ENCODE data around the gene GRIK4. TPM values are rescaled to one million over a fixed set of nuclear protein-coding genes. Genes with fewer than 3 reads are reported as not detected.

GRIK4 gene
- total and polyA plus RNA-seq, 2 donors (not counting 3 experiments of a cell fraction or from before 2014, with no cell fraction given), result 0.81 to 1.6 TPM

DNA sequence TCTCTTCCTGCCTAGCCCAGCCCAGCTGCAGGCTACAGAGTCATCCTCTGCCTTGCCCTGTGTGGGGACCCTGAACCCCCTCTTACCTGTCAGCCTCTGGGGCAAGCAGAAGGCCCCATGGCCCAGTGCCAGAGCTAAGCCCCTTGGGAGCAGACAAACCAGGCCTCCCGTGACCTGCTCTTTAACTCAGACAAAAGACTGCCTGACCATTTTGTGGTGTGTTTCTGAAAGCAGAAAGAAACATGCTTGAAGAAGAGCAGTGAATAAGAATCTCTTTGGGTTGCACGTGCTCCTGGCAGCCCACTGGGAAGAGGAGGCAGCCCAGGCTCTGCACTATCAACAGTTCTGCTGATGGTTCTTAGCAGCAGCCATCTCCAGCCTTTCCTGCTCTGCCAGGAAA lies 118.6 kb downstream of the GRIK4 start:
- ChIA-PET POLR2A (no interaction called here), CTCF (interaction anchor here (0.8 to 2.3 kb wide), 3 partner anchors 30 to 119 kb away, joined by 3 to 6 read pairs (median 3); partner anchors contain the start of gene GRIK4)
- H3K9ac ChIP-seq (replicated peaks; ENCODE audit: extremely low read depth, insufficient read depth, low read length), result no peak overlapping the region
- TF ChIP-seq FOS (IDR thresholded peaks at IDR 0.05; ENCODE audit: borderline replicate concordance, insufficient read depth, low read length) (no peak), POLR2AphosphoS5 (IDR thresholded peaks at IDR 0.05; ENCODE audit: insufficient read depth, low read depth, low read length) (no peak), GATA2 (IDR thresholded peaks at IDR 0.05; ENCODE audit: insufficient read depth, insufficient read length, low read depth, low read length) (no peak), CTCF (IDR thresholded peaks at IDR 0.05; ENCODE audit: extremely low read depth in 1 of 2, insufficient read depth in 1 of 2, low read depth in 1 of 2, low read length in 2 of 2) (no peak), EZH2 (IDR thresholded peaks at IDR 0.05; ENCODE audit: borderline replicate concordance, low read depth, low read length, severe bottlenecking) (no peak), JUN (IDR thresholded peaks at IDR 0.05; ENCODE audit: borderline replicate concordance, insufficient read depth, insufficient read length, low read depth) (no peak), POLR2A (IDR thresholded peaks at IDR 0.05; ENCODE audit: low read depth, low read length) (no peak), MYC (IDR thresholded peaks at IDR 0.05; ENCODE audit: low read depth, low read length) (no peak)
- TF ChIP-seq, protein P1, sequence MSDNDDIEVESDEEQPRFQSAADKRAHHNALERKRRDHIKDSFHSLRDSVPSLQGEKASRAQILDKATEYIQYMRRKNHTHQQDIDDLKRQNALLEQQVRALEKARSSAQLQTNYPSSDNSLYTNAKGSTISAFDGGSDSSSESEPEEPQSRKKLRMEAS (IDR thresholded peaks at IDR 0.05; ENCODE audit: insufficient read depth, insufficient read length), result no peak
- no peak overlapping the region for H3K4me2 ChIP-seq (ENCODE audit: insufficient read depth, low read length)
- no peaks in the 10 kb centered on the region for H3K36me3 ChIP-seq (ENCODE audit: control insufficient read depth in 2 of 2, extremely low read depth in 1 of 2, insufficient read depth in 2 of 2, low read length in 2 of 2)
- H3K9me3 ChIP-seq (replicated peaks; ENCODE audit: control insufficient read depth, insufficient read depth, low read length), result no peaks in the 10 kb centered on the region
- H3K4me1 ChIP-seq (ENCODE audit: control insufficient read depth, extremely low read depth, insufficient read depth, low read length), result no peaks in the 10 kb centered on the region
- no peak overlapping the region for H2AFZ ChIP-seq (ENCODE audit: low read depth, low read length)
- no peaks in the 10 kb centered on the region for H3K79me2 ChIP-seq (ENCODE audit: control insufficient read depth, insufficient read depth, low read length)
- H3K4me3 ChIP-seq (replicated peaks in 1 of 3; ENCODE audit: insufficient read depth in 1 of 3, low read depth in 1 of 3, low read length in 3 of 3), result no peak overlapping the region
- FAIRE-seq (no peak), DNase-seq (ENCODE audit: low read depth, low spot score) (no peak)
- H4K20me1 ChIP-seq (replicated peaks; ENCODE audit: control insufficient read depth, extremely low read depth, insufficient read depth, low read length), result no peaks in the 10 kb centered on the region
- no peak overlapping the region for H3K27ac ChIP-seq (ENCODE audit: insufficient read depth, low read depth, low read length)
- no TSS peak for BruUV-seq (replicated peaks)
- no peaks in the 10 kb centered on the region for H3K9me1 ChIP-seq (replicated peaks; ENCODE audit: control insufficient read depth, extremely low read depth, insufficient read depth, low read length)
- dilution Hi-C loops (cut with MboI; ENCODE audit: extremely low pct_ligation_motif_present, low sequenced_read_pairs), result no loop called here
- no peaks in the 10 kb centered on the region for H3K27me3 ChIP-seq (ENCODE audit: control insufficient read depth in 2 of 2, insufficient read depth in 2 of 2, low read length in 2 of 2)
- intact Hi-C loops (cut with micrococcal nuclease), result no loop called here
